ENCODE data around the gene SMARCAL1. TPM values are rescaled to one million over a fixed set of nuclear protein-coding genes. Genes with fewer than 3 reads are reported as not detected.

Gene SMARCAL1
- total RNA-seq, 1 donor from 2014 or later, result 33.0 TPM

DNA sequence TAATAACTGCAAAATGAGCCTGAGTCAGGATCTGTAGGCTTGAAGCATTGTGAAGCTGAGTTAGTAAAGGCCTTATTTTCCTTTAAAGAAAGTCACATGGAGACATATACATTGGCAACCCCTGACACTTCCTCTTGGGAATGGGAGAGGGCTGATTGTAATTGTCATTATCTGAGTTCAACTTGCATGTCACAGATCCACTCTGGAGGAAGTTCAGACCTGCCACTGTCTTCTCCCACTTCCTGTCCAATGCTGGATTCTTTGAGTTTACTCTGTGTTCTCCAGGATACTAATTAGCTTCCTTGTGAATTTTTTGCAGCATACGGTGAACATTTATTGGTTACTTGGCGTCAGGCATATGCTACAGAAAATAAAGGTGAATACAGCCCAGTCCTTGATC lies 34.1 kb downstream of the SMARCAL1 start:
- no peaks in the 10 kb centered on the region for H3K4me1 Mint-ChIP-seq
- H3K9me3 Mint-ChIP-seq, result peaks cover 7% of the 10 kb centered on the region
- no peak overlapping the region for H3K27ac Mint-ChIP-seq
- no peak for TF ChIP-seq CTCF (IDR thresholded peaks at IDR 0.05; ENCODE audit: unreplicated experiment)
- no peak for DNase-seq (ENCODE audit: low spot score in 2 of 2, unreplicated experiment in 2 of 2)
- peaks cover 63% of the 10 kb centered on the region for H3K36me3 Mint-ChIP-seq
- no peak overlapping the region for H3K4me3 Mint-ChIP-seq
- no peaks in the 10 kb centered on the region for H3K27me3 Mint-ChIP-seq (ENCODE audit: low read depth)

- no peak for TF ChIP-seq CTCF (IDR thresholded peaks at IDR 0.05; ENCODE audit: unreplicated experiment)
- no peaks in the 10 kb centered on the region for H3K27me3 Mint-ChIP-seq (ENCODE audit: low read depth)
- H3K9me3 Mint-ChIP-seq, result peaks cover 7% of the 10 kb centered on the region
- H3K4me1 Mint-ChIP-seq, result no peaks in the 10 kb centered on the region
- DNase-seq (ENCODE audit: low spot score in 2 of 2, unreplicated experiment in 2 of 2), result no peak
- no peak overlapping the region for H3K4me3 Mint-ChIP-seq
- H3K36me3 Mint-ChIP-seq, result peaks cover 68% of the 10 kb centered on the region
- H3K27ac Mint-ChIP-seq, result no peak overlapping the region
Measured at GRCh38 chr2:216447293-216447692, 35.0 kb downstream of the SMARCAL1 start.

DNA sequence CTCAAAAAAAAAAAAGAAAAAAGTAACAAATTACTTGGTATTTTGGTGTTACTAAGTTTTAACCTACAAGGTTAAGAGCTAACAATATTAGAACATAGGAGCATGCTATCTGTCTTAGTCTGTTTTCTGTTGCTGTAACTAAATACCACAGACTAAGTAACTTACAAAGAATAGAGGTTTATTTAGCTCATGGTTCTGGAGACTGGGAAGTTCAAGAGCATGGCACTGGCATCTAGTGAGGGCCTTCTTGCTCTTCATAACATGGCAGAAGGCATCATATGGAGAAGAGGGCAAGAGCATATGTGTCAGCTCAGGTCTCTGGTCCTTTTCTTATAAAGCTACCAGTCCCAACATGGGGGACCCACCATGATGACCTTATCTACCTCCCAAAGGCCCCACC lies 36.5 kb downstream of the SMARCAL1 start:
- Mint-ChIP-seq H3K27me3 (ENCODE audit: low read depth) (no peaks in the 10 kb centered on the region), H3K36me3 (peaks cover 78% of the 10 kb centered on the region), H3K4me1 (no peaks in the 10 kb centered on the region), H3K9me3 (peaks cover 10% of the 10 kb centered on the region), H3K4me3 (no peak overlapping the region), H3K27ac (no peak overlapping the region)
- no peak for DNase-seq (ENCODE audit: low spot score in 2 of 2, unreplicated experiment in 2 of 2)
- TF ChIP-seq CTCF (IDR thresholded peaks at IDR 0.05; ENCODE audit: unreplicated experiment), result no peak

GRCh38 chr2:216450346-216450745 lies 38.1 kb downstream of the SMARCAL1 start:
- Mint-ChIP-seq H3K36me3 (peaks cover 84% of the 10 kb centered on the region), H3K4me1 (no peaks in the 10 kb centered on the region), H3K27me3 (ENCODE audit: low read depth) (no peaks in the 10 kb centered on the region), H3K4me3 (no peak overlapping the region), H3K9me3 (peaks cover 13% of the 10 kb centered on the region), H3K27ac (no peak overlapping the region)
- no peak for DNase-seq (ENCODE audit: low spot score in 2 of 2, unreplicated experiment in 2 of 2)
- no peak for TF ChIP-seq CTCF (IDR thresholded peaks at IDR 0.05; ENCODE audit: unreplicated experiment)

- H3K9me3 Mint-ChIP-seq, result peaks cover 14% of the 10 kb centered on the region
Measured at GRCh38 chr2:216450784-216451183, 38.5 kb downstream of the SMARCAL1 start.

More at GRCh38 chr2:216450784-216451183, 38.5 kb downstream of the SMARCAL1 start:
- Mint-ChIP-seq H3K4me3 (no peak overlapping the region), H3K27ac (no peak overlapping the region), H3K36me3 (peaks cover 86% of the 10 kb centered on the region), H3K4me1 (no peaks in the 10 kb centered on the region), H3K27me3 (ENCODE audit: low read depth) (no peaks in the 10 kb centered on the region)
- TF ChIP-seq CTCF (IDR thresholded peaks at IDR 0.05; ENCODE audit: unreplicated experiment), result no peak
- no peak for DNase-seq (ENCODE audit: low spot score in 2 of 2, unreplicated experiment in 2 of 2)

Data from mesothelial cell of epicardium (in vitro differentiated cells).